ENCODE measurements around the gene AHCTF1.
"Not testable (repeated sequence)": the region's sequence is repeated elsewhere in the genome, so short reads cannot be mapped to it uniquely, and the experiment has no call there.

Gene AHCTF1

DNA sequence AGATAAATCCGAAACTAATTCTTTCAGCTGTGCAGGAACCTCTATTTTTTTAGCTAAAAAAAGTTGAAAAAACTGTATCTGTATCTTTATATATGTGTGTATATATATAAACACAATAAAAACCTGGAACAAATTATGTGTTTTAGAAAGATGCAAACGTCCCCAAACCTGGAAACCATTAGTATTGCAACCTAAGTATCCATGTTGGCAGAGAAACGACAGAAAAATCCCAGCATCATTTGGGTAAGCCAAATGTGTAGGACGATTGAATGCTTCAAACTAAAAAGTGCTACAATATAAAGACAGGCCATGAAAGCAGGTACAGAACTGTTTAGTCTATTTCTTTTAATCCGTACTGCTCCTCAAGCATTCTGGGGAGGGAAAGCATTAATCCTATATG is 87.9 kb downstream of the AHCTF1 start:
- POLR2A ChIA-PET = no interaction called here
- CTCF ChIA-PET = no interaction called here
- no peak for DNase-seq (ENCODE audit: extremely low spot score)
- TF ChIP-seq, protein P1, sequence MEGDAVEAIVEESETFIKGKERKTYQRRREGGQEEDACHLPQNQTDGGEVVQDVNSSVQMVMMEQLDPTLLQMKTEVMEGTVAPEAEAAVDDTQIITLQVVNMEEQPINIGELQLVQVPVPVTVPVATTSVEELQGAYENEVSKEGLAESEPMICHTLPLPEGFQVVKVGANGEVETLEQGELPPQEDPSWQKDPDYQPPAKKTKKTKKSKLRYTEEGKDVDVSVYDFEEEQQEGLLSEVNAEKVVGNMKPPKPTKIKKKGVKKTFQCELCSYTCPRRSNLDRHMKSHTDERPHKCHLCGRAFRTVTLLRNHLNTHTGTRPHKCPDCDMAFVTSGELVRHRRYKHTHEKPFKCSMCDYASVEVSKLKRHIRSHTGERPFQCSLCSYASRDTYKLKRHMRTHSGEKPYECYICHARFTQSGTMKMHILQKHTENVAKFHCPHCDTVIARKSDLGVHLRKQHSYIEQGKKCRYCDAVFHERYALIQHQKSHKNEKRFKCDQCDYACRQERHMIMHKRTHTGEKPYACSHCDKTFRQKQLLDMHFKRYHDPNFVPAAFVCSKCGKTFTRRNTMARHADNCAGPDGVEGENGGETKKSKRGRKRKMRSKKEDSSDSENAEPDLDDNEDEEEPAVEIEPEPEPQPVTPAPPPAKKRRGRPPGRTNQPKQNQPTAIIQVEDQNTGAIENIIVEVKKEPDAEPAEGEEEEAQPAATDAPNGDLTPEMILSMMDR (IDR thresholded peaks at IDR 0.05; ENCODE audit: control extremely low read depth, extremely low read depth, low read depth, missing control alignments) = no peak

DNA sequence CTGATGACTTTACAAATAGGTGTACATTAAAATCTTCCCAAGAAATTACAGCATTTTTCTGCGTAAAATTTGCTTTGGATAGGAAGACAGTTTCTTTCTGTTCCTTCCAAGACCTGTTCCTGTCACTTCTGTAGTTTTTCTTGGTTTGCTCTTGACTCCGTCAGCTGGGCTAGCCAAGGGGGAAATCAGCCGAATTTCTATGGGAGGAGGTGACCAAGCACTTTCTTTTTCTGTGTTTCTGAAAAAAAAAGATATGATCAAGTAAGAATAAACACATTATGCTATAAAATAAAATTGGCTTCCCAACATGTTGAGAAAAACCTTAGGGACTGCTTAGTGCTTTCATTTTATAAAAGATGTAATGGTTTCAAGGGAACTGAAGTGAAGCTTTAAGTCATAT is 91.0 kb downstream of the AHCTF1 start:
- DNase-seq (ENCODE audit: extremely low spot score); CTCF ChIA-PET; POLR2A ChIA-PET: not testable (repeated sequence)

DNA sequence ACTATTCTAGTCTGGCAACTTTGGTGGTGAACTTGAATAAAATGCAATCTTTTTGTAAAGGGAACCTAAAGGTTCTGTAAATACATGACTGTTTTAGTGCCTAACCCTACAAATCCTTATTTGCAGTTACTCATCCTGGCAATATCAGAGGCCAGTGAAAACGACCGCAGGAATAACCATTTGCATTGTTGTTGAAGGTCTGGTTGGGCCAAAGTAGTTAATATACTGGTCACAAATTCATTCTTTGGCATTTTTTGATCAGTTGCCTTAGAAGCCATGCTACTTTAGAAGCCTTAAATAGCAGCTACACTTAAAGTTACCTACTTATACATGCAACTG is 93.7 kb downstream of the AHCTF1 start:
- TF ChIP-seq, protein P1 (IDR thresholded peaks at IDR 0.05; ENCODE audit: control extremely low read depth, extremely low read depth, low read depth, missing control alignments) = no peak
- DNase-seq (ENCODE audit: extremely low spot score) = no peak
- ChIA-PET CTCF (interaction anchor here (1.5 kb wide), 1 partner anchor 9 kb away, joined by 4 read pairs; no protein-coding TSS in a partner anchor), POLR2A (no interaction called here)

DNA sequence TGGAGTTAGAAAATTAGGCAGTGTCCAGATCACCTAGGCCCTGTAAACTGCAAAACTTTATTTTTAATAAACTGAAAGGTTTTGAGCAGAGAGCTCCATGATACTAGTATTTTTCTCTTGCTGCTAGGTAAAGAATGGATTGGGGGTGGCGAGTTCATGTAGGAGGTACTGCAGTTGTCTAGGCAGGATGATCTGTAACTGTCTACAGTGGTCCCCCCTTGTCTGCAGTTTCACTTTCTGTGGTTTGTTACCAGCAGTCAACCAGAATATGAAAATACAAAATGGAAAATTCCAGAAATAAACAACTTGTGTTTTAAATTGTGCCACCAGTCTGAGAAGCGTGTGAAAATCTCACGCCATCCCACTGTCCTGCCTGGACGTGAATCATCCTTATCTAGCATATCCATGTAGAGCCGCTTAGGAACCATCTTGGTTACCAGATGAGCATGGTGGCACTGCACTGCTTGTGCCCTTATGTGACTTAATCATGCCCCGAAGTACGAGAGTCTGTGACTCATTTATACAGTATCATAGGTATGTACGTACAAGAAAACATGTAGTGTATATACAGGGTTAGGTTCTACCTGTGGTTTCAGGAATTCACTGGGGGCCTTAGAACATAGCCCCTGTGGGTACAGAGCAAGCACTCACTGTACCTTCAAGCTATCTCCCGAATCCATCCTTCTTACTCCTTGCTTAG is 94.2 kb downstream of the AHCTF1 start:
- CTCF ChIA-PET = interaction anchor here (1.5 kb wide), 1 partner anchor 10 kb away, joined by 4 read pairs; no protein-coding TSS in a partner anchor
- TF ChIP-seq, protein P1 (IDR thresholded peaks at IDR 0.05; ENCODE audit: control extremely low read depth, extremely low read depth, low read depth, missing control alignments) = no peak
- DNase-seq (ENCODE audit: extremely low spot score) = no peak
- POLR2A ChIA-PET = no interaction called here

DNA sequence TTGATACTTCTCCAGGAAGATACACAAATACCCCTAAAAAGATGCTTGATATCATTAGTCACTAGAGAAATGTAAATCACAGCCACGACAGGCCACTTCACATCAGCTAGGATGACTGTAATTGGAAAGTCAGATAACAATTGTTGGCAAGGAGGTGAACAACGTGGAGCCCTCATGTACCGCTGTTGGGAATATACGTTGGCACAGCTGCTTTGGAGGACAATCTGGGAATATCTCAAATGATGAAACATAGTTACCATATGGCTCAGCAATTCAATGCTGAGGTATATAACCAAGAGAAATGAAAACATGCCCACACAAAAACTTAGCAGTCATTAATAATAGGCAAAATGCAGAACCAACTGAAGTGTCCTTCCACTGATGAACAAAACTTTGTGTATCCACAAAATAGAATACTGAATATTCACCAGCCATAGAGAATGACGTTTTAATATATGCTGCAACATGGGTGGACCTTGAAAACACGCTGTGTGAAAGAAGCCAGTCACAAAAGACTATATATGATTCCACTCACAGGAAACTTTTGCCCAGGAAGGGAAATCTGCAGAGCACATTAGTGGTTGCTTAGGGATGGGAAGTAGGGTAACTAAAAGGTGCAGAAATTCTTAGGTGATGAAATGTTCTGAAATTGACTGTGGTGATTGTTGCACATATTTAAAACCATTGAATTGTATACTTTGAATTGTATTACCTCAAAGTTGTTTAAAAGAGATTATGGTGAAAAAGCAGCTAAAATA is 95.4 kb downstream of the AHCTF1 start:
- TF ChIP-seq, protein P1 (IDR thresholded peaks at IDR 0.05; ENCODE audit: control extremely low read depth, extremely low read depth, low read depth, missing control alignments) = no peak
- no peak for DNase-seq (ENCODE audit: extremely low spot score)
- ChIA-PET CTCF (interaction anchor here (1.2 to 1.9 kb wide), 3 partner anchors 10 to 13 kb away, joined by 3 to 5 read pairs (median 4); no protein-coding TSS in a partner anchor), POLR2A (no interaction called here)

DNA sequence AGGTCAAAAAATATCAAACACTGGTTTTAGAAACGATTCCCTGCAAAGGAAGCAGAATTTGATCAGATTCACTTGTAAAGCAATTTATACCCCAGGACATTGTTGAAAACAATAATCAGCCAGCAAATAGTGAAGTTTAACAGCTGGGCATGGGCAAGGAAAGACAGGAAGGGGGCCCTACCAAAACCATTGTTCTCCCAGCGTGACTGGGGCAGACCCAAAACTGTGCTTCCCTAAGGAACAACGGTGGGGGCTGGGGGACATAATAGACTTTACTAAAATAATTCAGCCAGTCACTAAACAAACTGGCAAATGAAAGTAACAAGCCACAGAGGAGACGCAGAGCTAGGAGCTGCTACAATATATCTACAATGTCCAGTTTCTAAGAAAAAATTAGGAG is 100.2 kb downstream of the AHCTF1 start:
- POLR2A ChIA-PET = no interaction called here

More for the DNA sequence above, 100.2 kb downstream of the AHCTF1 start:
- CTCF ChIA-PET = interaction anchor here (1.3 kb wide), 1 partner anchor 25 kb away, joined by 4 read pairs; no protein-coding TSS in a partner anchor
- TF ChIP-seq, protein P1 (IDR thresholded peaks at IDR 0.05; ENCODE audit: control extremely low read depth, extremely low read depth, low read depth, missing control alignments) = no peak
- no peak for DNase-seq (ENCODE audit: extremely low spot score)

Measured in GM10248 (cell line).